Peyer's patch (tissue), 4 donors: Measurements from ENCODE around the gene PRPSAP1. TPM values are rescaled to one million over a fixed set of nuclear protein-coding genes. Genes with fewer than 3 reads are reported as not detected.
"Not testable (repeated sequence)": the region's sequence is repeated elsewhere in the genome, so short reads cannot be mapped to it uniquely, and the experiment has no call there.

Experiments
- DNase-seq, 3 donors: peaks; one replicate each; pipeline ENCODE4 v3.0.0-alpha.2; 2017 to 2019
- H3K27ac ChIP-seq, 4 donors: fragments of 200-600 bp; sonication (generic); one replicate each; pipeline ENCODE4 v1.5.1; 2016 to 2019
- H3K27me3 ChIP-seq, 2 donors: fragments of 200-600 bp; sonication (generic); one replicate each; pipeline ENCODE4 v1.5.1; 2019
- H3K36me3 ChIP-seq, 3 donors: fragments of 200-600 bp; sonication (generic); one replicate each; pipeline ENCODE4 v1.5.1; 2016 to 2019
- H3K4me1 ChIP-seq, 4 donors: fragments of 200-600 bp; sonication (generic); one replicate each; pipeline ENCODE4 v1.5.1; 2016 to 2019
- H3K4me3 ChIP-seq, 4 donors: fragments of 200-600 bp; sonication (generic); 1 replicate in 3 of 4; 2 replicates in 1 of 4; pipeline ENCODE4 v1.5.1; 2016 to 2019; ENCODE audit warnings: mild to moderate bottlenecking in 1 of 4
- H3K9me3 ChIP-seq, 4 donors: fragments of 200-600 bp; sonication (generic); one replicate each; pipeline ENCODE4 v1.5.1; 2016 to 2019; ENCODE audit warnings: mild to moderate bottlenecking in 1 of 4
- CTCF ChIP-seq, 6 experiments: fragments of 450-650 bp in 4 of 6; fragments of 200-600 bp in 2 of 6; sonication (generic) in 1 of 6; IDR thresholded peaks; one replicate each; pipeline ENCODE4 v1.5.1; 2017 to 2019; ENCODE audit warnings: antibody characterized with exemption in 6 of 6, mild to moderate bottlenecking in 3 of 6, moderate library complexity in 1 of 6
- POLR2A ChIP-seq, 2 donors: fragments of 450-650 bp; IDR thresholded peaks; one replicate each; pipeline ENCODE4 v1.5.1; 2017; ENCODE audit warnings: antibody characterized with exemption in 2 of 2, mild to moderate bottlenecking in 2 of 2, moderate library complexity in 2 of 2
- total RNA-seq, 4 donors: library from RNA; depleted of rRNA; stranded (reverse); fragments of >200 nt; gene quantifications; one replicate each; pipeline ENCODE4 v1.1.0, GENCODE V29; 2016

The PRPSAP1 gene
- total RNA-seq, 4 donors from 2014 or later, result 39.4 to 105 (median 70.4) TPM

GRCh38 chr17:76314392-76315227, 39.1 kb downstream of the PRPSAP1 start:
- Histone ChIP-seq H3K9me3 (no peaks in the 10 kb centered on the region), H3K27me3 (no peaks in the 10 kb centered on the region), H3K4me1 (no peaks in the 10 kb centered on the region), H3K27ac (no peak overlapping the region), H3K36me3 (peaks cover 0 to 58% (median 0%) of the 10 kb centered on the region in 3 donors), H3K4me3 (no peak overlapping the region)
- DNase-seq, result no peak
- TF ChIP-seq POLR2A (IDR thresholded peaks at IDR 0.05) (no peak), CTCF (IDR thresholded peaks at IDR 0.05) (no peak)

- no peak for DNase-seq
- TF ChIP-seq CTCF (IDR thresholded peaks at IDR 0.05) (no peak), POLR2A (IDR thresholded peaks at IDR 0.05) (no peak)
- Histone ChIP-seq H3K36me3 (peaks cover 0 to 55% (median 0%) of the 10 kb centered on the region in 3 donors), H3K27ac (no peak overlapping the region), H3K9me3 (no peaks in the 10 kb centered on the region), H3K4me3 (no peak overlapping the region), H3K4me1 (no peaks in the 10 kb centered on the region), H3K27me3 (no peaks in the 10 kb centered on the region)
Observed at GRCh38 chr17:76312735-76313134, 41.0 kb downstream of the PRPSAP1 start.

- Histone ChIP-seq H3K36me3 (peaks cover 0 to 43% (median 0%) of the 10 kb centered on the region in 3 donors), H3K4me1 (no peaks in the 10 kb centered on the region), H3K9me3 (no peaks in the 10 kb centered on the region), H3K27me3 (no peaks in the 10 kb centered on the region), H3K27ac (no peak overlapping the region), H3K4me3 (no peak overlapping the region)
- TF ChIP-seq CTCF (IDR thresholded peaks at IDR 0.05) (no peak), POLR2A (IDR thresholded peaks at IDR 0.05) (no peak)
- no peak for DNase-seq
Observed at GRCh38 chr17:76309461-76309860, 44.3 kb downstream of the PRPSAP1 start.

- Histone ChIP-seq H3K4me1 (no peaks in the 10 kb centered on the region), H3K27me3 (no peaks in the 10 kb centered on the region), H3K4me3 (no peak within 1 kb of the TSS), H3K27ac (no peak within 1 kb of the TSS), H3K9me3 (no peaks in the 10 kb centered on the region), H3K36me3 (peaks cover 0 to 31% (median 0%) of the 10 kb centered on the region in 3 donors)
- DNase-seq, result no peak
- TF ChIP-seq CTCF (IDR thresholded peaks at IDR 0.05) (no peak), POLR2A (IDR thresholded peaks at IDR 0.05) (no peak)
Observed at GRCh38 chr17:76307966-76308338, 45.8 kb downstream of the PRPSAP1 start, which contains the start of gene QRICH2. QRICH2 (minus strand) TSS chr17:76308276; CDS start chr17:76307998, 278 bp downstream.

- Histone ChIP-seq H3K4me3 (no peak overlapping the region), H3K9me3 (no peaks in the 10 kb centered on the region), H3K36me3 (peaks cover 0 to 26% (median 0%) of the 10 kb centered on the region in 3 donors), H3K27me3 (no peaks in the 10 kb centered on the region), H3K27ac (no peak overlapping the region), H3K4me1 (no peaks in the 10 kb centered on the region)
- TF ChIP-seq CTCF (IDR thresholded peaks at IDR 0.05) (no peak), POLR2A (IDR thresholded peaks at IDR 0.05) (no peak)
- DNase-seq, result no peak
Observed at GRCh38 chr17:76307299-76307965, 46.3 kb downstream of the PRPSAP1 start.

GRCh38 chr17:76305135-76305454, 48.6 kb downstream of the PRPSAP1 start:
- not testable (repeated sequence) for H3K27me3 ChIP-seq, H3K9me3 ChIP-seq, H3K36me3 ChIP-seq, H3K27ac ChIP-seq, H3K4me1 ChIP-seq, DNase-seq, H3K4me3 ChIP-seq
